BJ (cell line): Measurements from ENCODE around the gene TMEM52. TPM values are rescaled to one million over a fixed set of nuclear protein-coding genes. Genes with fewer than 3 reads are reported as not detected.

Experiments
- CTCF ChIA-PET: fragments of 350-600 bp; formaldehyde crosslinking; extraction: SDS; loops from one replicate; lab custom pipeline; 2021; ENCODE audit warnings: antibody characterized with exemption, inconsistent platforms; lab: Yijun Ruan, JAX
- POLR2A ChIA-PET: fragments of 300-600 bp; sonication (Branson Sonifier 250); formaldehyde crosslinking; extraction: SDS; loops from one replicate; lab custom pipeline; 2021; ENCODE audit warnings: antibody characterized with exemption; lab: Charles Lee
- DNase-seq: peaks from one replicate; pipeline ENCODE4 v3.0.0-alpha.2; 2011; ENCODE audit warnings: low read depth
- H3K27me3 ChIP-seq: 2 replicates; pipeline ENCODE4 v1.6.0; 2011; ENCODE audit warnings: low read length; ENCODE audit not compliant: control insufficient read depth, insufficient read depth
- H3K36me3 ChIP-seq: 2 replicates; pipeline ENCODE4 v1.5.1; 2011; ENCODE audit warnings: low read length; ENCODE audit not compliant: control insufficient read depth, insufficient read depth
- H3K4me3 ChIP-seq: 2 replicates; pipeline ENCODE4 v1.5.1; 2011; ENCODE audit warnings: low read depth, mild to moderate bottlenecking, control low read depth, low read length
- polyA plus RNA-seq: library from polyadenylated mRNA; depleted of rRNA; stranded (reverse); fragments of >200 nt; gene quantifications from 2 replicates; pipeline ENCODE4 v1.2.3, GENCODE V29; 2011
- TF ChIP-seq, protein P1 (sequence below): IDR thresholded peaks from 2 replicates; pipeline ENCODE4 v1.5.1; 2011; ENCODE audit warnings: low read depth, mild to moderate bottlenecking, control low read depth, inconsistent platforms, low read length, moderate library complexity; ENCODE audit not compliant: insufficient read depth

Gene TMEM52
- polyA plus RNA-seq, 1 experiment = 1.0 TPM

DNA sequence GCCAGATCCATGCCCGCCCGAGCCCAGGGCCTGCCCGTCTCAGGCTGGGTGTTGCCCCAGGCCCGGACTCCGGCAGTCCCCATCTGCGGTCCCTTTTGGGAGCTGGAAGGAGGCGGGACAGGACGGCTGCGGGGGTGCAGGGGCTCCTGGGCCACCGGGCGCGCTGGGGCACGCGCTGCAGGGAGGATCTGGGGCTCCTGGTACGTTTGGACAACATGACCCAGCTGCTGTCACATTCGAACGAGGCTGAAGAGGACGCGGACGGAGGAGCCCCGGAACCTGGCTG, 10.6 kb downstream of the TMEM52 start:
- POLR2A ChIA-PET = interaction anchor here (0.6 to 0.7 kb wide), 3 partner anchors 58 to 937 kb away, joined by 10 to 19 read pairs (median 13); partner anchors contain the start of gene AURKAIP1
- CTCF ChIA-PET = interaction anchor here (0.8 to 2.4 kb wide), 16 partner anchors 9 to 262 kb away, joined by 3 to 10 read pairs (median 4); no protein-coding TSS in a partner anchor
- TF ChIP-seq, protein P1, sequence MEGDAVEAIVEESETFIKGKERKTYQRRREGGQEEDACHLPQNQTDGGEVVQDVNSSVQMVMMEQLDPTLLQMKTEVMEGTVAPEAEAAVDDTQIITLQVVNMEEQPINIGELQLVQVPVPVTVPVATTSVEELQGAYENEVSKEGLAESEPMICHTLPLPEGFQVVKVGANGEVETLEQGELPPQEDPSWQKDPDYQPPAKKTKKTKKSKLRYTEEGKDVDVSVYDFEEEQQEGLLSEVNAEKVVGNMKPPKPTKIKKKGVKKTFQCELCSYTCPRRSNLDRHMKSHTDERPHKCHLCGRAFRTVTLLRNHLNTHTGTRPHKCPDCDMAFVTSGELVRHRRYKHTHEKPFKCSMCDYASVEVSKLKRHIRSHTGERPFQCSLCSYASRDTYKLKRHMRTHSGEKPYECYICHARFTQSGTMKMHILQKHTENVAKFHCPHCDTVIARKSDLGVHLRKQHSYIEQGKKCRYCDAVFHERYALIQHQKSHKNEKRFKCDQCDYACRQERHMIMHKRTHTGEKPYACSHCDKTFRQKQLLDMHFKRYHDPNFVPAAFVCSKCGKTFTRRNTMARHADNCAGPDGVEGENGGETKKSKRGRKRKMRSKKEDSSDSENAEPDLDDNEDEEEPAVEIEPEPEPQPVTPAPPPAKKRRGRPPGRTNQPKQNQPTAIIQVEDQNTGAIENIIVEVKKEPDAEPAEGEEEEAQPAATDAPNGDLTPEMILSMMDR = no peak

DNA sequence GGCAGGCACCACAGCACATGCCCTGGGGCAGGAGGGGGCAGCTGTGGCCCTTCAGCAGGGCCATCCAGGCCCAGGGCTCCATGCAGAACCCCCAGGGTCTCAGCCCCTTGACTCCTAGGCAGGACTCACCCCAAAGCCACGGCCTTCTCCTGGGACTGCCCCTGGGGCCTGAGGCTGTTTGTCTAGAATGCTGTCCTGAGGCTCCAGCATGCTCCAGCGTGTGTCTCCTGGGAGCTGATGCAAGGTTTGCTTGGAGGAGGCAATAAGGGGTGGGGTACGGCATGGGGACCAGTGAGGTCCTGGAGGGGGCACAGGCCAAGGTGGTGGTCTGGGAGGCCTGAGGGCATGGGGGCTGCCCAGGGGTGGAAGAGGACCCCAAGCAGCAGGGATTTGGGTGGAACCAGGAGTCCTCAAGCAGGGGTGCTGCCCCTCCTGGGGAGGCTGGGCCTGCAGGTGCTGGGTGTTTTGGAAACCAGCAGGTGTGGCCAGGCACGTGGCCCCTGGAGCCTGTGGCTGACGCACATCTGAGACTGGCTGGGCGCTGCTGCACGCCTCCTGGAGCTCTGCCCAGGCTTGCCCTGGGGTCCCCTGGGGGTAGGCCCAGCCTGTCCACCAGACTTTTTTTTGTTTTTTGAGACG, 11.9 kb downstream of the TMEM52 start:
- no peak overlapping the region for H3K4me3 ChIP-seq
- H3K36me3 ChIP-seq = peaks cover 2% of the 10 kb centered on the region; the same call in 1 of the 2 replicates
- no peak for DNase-seq
- TF ChIP-seq, protein P1 = no peak
- CTCF ChIA-PET = interaction anchor here (0.7 to 2.8 kb wide), 8 partner anchors 9 to 137 kb away, joined by 3 to 13 read pairs (median 8); no protein-coding TSS in a partner anchor
- no peaks in the 10 kb centered on the region for H3K27me3 ChIP-seq
- POLR2A ChIA-PET = no interaction called here

More for the DNA sequence above, 10.6 kb downstream of the TMEM52 start:
- H3K27me3 ChIP-seq = no peaks in the 10 kb centered on the region
- H3K4me3 ChIP-seq = peak overlapping the region; percentile 69
- H3K36me3 ChIP-seq = peaks cover 2% of the 10 kb centered on the region; the same call in 1 of the 2 replicates
- DNase-seq = no peak

DNA sequence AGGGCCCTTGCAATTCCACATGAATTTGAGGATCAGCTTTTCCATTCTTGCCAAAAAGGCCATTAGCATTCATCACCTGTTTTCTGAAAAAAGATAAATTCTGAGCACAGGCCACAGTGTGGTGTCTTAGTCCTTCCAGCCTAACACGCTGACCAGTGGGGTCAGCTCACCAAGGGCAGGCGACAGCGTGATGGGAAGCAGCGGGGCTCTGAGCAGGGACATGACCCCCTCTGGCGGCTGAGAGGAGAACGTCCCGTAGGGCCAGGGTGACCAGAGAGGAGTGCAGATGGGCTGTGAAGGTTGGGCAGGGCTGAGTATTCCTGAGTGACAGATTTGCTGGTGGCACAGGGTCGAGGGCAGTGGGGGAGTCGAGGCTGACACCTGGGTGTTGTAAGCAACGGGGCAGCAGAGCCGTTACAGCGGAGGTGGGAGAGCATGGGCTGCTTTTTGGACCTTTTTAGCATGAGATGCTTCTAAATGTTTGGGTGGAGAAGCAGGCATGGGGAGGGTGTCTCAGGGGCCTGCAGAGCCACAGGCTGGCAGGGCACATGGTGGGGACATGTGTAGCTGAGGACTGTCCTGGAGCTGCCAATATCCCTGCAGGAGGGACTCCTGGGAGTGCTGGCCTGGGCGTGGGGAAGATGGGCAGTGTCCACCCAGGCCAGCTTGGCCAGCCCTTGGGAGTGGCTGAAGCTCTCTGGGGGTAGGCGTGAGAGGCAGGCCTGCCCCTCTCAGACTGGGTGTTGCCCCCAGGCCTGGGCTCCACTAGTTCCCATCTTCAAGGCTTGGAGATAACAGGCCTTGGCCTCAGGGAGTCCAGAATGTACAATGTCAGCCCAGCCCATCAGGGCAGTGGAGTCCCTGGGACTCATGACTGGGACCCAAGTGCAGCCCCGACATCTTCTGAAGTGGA, 12.6 kb downstream of the TMEM52 start:
- Histone ChIP-seq H3K4me3 (no peak overlapping the region), H3K27me3 (no peaks in the 10 kb centered on the region), H3K36me3 (peaks cover 2% of the 10 kb centered on the region; the same call in 1 of the 2 replicates)
- POLR2A ChIA-PET = no interaction called here
- TF ChIP-seq, protein P1 = peak; percentile 97
- CTCF ChIA-PET = interaction anchor here (0.6 to 2.8 kb wide), 28 partner anchors 10 to 335 kb away, joined by 3 to 13 read pairs (median 4); no protein-coding TSS in a partner anchor
- no peak for DNase-seq

DNA sequence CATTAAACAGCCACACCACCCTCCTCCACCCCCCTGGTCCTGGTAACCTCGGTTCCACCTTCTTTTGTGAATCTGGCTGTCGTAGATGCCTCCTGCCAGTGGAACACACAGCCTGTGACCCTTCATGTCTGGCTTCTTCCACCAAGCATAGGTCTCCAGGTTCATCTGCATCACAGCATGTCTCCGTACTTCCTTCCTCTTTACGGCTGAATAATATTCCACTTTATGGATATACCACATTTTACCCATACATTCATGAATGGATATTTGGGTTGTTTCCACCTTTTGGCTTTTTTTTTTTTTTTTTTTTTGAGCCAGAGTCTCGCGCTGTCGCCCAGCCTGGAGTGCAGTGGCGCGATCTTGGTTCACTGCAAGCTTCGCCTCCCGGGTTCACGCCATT, 15.9 kb downstream of the TMEM52 start:
- Histone ChIP-seq H3K36me3 (peaks cover 2% of the 10 kb centered on the region; the same call in 1 of the 2 replicates), H3K27me3 (no peaks in the 10 kb centered on the region), H3K4me3 (no peak overlapping the region)
- ChIA-PET POLR2A (no interaction called here), CTCF (no interaction called here)
- no peak for DNase-seq
- TF ChIP-seq, protein P1 = no peak
